Endothelial cell of hepatic sinusoid (primary cell): Measurements from ENCODE around the gene PLEKHF1.
"Not testable (repeated sequence)": the region's sequence is repeated elsewhere in the genome, so short reads cannot be mapped to it uniquely, and the experiment has no call there.

Experiments
- in situ Hi-C: cut with HindIII; loops from 2 replicates; pipeline ENCODE4 v1.10.0; 2017; ENCODE audit warnings: low sequenced_read_pairs

Gene PLEKHF1

DNA sequence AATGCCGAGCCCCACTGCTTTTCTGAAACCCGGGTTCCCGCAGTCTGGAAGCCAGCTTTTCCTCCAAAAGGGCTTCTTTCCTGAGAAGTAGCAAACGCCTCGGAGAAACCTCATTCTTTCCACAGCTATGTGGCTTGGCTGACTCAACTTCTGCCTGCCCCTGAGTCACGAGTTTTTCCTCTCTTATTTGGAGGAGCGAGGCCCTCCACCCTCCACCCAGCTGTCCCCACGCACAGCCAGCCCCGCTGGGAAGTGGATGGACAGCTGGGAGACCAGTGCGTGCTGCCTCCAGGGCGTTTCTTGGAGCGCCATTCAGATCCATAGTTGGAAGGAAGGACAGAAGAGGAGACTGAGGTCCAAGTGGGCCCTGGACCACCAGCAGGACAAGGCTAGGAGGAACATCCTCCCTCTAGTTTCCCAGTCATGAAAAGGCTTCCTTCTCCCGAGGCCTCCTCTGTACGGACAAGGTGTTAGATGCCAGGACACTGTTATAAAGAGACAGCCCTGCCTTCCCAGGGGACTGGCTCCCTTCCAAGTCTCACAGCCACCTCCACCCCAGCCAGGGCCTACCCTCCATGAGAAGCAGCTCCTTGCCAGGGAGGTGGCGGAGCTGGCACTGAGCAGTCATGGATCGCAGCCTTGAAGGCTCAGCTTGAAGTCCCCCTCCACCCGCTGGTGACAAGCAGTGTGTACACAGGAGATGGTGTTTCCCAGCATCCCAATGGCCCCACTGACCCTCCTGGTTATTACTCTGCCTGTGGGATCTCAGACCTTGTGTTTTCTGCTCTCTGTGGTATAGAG lies 2.5 kb upstream of the PLEKHF1 start:
- in situ Hi-C loops, result loop anchor here (5.0 kb wide), 1 partner anchor 56 kb away; the partner anchor contains the start of gene POP4

DNA sequence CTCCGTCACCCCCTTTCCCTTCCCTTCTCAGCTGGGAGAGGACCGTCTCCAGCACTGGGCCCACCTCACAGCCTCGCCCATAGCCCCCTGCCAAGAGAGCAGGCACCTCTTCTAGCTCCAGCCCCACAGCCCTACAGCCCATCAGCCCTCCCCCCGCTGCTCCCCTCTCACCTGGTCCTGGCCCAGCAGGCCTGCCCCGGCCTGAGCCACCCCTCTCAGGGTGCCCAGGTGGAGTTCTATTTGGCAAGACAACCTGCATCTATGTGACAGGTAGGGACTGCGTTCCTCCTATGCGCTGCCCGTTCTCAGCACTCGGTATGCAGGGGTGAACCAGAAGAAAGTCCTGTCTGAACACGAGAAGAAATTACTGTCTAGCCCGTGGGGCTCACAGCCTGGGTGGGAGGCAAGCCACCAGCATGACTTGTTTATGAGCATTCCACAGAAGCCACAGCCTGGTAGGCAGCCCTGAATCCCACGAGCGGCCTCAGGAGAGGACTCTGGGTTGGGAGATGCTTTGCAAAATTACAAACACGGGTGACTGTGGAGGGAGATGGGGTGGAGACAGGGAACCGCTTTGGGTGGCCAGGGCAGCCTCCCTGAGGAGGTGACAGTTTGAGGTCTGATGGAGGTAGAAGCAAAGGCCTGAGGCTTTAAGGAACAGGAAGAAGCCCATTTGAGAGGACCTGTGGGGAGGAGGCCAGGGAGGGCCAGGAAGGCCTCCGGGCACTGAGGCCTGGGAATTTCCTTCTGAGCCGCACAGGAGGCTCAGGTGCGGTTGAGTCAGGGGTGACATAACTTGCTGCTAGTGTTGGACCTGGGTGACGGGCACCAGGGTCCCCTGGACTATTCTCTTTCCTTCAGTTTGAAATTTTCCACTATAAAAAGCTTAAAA lies 1.2 kb upstream of the PLEKHF1 start:
- in situ Hi-C loops, result loop anchor here (5.0 kb wide), 1 partner anchor 57 kb away; the partner anchor contains the start of gene POP4

DNA sequence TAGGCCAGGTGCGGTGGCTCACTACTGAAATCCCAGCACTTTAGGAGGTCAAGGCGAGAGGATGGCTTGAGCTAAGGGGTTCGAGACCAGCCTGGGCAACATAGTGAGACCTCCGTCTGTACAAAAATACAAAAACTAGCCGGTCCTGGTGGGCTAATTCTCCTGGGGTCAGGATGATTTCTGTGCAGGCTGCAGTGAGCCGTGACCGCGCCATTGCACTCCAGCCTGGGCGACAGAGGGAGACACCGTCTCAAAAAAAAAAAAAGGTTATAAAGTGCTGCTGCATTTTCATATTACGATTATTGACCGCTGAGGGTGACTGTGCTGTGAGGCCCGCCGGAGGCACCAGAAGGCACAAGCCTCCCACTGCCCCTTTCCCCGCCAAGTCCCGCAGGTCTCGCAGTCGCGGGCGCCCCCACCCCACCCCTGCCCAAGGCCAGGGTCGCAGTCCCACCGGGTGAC lies 477 bp upstream of the PLEKHF1 start:
- in situ Hi-C loops, result loop anchor here (5.0 kb wide), 1 partner anchor 57 kb away; the partner anchor contains the start of gene POP4

DNA sequence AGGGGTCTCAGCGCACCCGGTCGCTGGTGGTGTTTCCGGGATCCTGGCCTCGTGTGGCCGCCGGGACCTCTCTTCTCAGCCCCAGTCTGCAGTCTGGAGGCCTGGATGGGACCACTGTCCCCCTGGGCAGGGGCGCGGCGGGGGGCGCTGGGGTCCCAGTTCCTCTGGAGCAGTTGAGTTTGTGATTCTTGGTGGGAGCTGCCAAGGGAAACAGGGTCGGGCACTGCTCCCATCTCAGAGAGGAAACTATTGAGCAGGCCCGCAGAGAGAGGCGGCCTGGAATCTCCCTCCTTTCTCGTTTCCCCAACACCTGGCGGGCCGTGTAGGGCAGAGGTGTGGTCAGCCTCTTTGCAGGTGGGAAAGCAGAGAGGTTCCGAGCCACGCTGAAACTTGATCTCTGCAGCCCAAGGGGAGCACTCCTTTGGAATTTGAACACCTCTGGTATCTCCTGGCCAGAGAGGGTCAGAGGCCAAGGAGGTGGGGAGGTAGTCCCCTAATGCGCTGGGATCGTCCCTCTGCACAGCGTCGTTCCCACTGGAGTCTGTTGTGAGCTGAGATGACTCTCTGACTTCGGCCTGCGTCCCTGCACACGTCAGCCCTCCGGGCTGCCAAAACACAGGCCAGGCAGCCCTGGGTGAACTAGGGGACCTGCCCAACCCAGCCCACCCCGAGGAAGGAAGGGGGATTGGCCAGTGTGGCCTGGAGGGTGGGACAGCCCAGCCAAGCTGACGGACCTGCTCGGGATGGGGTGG lies 741 bp downstream of the PLEKHF1 start:
- in situ Hi-C loops, result no loop called here

DNA sequence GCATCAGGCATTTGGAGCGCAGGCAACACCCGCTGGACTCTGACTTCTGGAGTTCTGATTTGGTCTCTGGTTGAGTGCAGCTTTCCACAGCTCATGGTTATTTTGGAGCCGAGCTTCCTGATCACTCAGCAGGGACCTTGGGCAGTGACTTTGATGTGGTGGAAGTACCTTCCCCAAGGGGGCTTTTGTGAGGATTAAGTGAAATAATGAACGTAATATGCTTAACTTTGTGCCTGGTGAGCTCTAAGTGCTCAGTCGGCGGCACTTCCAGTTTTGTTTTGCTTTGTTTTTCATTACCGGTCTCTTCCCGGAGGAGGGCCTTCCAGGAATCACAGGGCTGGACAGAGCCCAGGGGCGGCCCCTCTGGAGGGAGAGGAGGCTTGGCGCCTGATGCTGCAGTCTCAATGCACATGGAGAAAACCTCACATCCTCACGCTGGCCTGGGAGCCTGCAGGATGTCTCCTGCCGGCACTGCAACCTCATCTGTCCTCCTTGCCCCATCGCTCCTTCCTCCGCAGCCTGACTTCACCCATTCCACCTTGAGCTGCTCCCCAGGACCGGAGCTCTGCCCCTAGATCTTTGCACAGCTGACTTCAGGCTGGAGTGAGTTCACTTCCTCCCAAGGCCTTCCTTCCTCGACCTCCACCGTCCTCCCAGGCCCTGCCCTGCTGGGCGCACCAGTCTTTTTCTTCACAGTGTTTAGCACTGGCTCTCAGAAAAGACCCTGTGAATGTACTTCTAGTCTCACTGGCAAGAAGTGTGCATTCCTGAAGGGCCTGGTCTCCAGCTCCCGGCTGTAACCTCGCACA lies 1.5 kb downstream of the PLEKHF1 start:
- in situ Hi-C loops, result no loop called here

DNA sequence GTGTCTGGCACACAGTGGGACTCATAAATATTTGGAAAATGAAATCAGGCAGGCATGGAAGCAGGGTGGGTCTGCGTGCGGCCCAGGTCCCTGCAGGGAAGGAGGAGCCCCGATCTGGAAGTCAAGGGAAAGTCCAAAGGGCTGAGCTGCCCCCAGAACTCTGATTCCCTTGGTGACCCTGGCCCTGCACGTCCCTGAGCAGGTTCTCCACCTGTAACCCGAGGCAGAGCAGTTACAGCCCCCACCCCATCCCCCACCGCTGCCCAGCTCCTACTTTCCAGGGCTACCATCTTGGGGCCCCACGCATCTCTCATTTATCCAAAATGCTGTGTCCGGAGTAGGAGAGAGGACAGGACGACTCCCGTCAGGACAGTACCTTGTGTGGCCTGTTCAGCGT lies 2.1 kb downstream of the PLEKHF1 start:
- in situ Hi-C loops, result no loop called here

DNA sequence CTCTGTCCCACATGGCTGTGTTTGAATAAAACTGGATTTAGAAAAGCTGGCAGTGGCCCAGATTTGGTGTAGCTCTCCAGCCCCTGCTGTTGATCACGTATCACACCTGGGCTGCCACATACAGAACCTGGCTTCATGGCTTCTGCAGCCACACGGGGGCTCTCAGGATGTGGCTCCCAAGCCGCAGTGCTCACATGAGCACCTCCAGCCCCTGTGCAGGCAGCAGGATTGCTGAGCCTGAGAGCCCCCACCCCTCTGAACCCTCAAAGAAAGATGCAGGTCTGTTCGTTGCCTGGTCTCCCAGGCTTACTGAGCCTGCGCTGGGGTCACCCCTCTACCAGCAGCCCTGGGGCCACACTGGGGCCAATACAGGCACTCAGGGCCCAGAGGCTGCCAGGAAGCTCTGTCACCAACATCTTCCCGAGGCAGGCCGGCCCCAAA lies 2.7 kb downstream of the PLEKHF1 start:
- in situ Hi-C loops, result no loop called here

DNA sequence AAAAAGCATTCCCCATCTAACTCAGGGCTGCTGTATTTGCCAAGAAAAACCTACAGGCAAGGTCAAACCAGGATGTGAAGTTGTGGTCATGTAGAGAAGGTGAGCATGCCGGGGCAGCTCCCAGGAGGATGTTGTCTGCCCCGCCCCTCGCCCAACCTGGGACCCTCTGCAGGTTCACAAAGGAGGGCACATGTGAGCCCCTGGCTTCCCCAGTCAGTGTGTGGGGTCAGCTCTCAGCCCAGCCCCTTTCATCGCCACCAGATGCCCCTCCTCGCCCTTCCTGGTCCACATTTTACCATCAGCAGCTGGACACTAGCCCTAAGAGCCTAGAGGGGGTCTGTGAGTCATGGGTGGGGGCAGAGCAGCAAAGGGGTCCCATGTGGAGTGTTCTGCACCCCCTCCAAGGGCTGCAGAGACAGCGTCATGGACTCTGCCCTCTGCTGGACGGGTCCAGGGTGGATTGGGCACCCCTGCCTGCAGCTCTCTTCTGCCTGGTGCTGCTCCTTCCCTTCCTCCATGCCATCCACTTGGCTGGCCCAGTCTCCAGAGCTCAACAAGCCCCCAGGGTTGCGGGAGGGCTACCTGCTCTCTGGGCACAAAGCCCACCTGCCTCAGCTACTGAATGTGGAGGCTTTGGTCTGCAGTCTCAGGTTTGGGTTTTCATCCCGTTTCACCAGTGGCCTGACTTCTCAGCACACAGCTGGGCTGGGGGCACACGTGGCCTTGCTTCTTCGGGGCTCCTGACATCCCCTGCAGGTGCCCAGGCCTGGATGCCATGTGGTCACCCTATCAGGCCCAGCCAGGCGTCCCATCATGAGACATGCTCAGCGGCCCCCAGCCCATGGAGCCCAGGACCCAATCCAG lies 3.7 kb downstream of the PLEKHF1 start:
- in situ Hi-C loops, result no loop called here

DNA sequence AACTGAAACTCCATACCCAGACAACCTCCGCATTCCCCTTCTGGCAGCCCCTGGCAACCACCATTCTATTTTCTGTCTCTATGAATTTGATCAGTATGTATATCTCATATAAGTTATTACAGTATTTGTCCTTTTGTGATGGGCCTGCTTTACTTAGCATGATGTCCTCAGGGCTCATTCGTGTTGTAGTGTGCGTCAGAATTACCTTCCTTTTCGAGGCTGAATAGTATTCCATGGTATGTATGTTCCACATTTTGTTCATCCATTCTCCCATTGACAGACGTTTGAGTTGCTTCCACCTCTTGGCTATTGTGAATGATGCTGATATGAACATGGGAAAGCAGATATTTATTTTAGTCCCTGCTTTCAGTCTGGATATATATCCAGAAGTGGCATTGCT lies 5.0 kb downstream of the PLEKHF1 start:
- in situ Hi-C loops, result no loop called here

DNA sequence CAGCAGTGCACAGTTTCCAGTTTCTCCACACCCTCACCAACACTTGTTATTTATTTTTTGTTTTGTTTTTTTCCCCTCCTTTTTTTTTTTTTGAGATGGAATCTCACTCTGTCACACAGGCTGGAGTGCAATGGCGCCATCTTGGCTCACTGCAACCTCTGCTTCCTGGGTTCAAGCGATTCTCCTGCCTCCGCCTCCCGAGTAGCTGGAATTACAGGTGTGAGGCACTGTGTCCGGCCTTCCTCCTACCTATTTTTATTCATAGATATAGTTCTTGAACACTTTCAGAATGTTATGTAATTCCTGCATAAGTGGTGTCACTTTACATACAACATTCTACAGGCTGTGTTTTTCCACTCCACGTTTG lies 5.7 kb downstream of the PLEKHF1 start:
- in situ Hi-C loops, result not testable (repeated sequence)

DNA sequence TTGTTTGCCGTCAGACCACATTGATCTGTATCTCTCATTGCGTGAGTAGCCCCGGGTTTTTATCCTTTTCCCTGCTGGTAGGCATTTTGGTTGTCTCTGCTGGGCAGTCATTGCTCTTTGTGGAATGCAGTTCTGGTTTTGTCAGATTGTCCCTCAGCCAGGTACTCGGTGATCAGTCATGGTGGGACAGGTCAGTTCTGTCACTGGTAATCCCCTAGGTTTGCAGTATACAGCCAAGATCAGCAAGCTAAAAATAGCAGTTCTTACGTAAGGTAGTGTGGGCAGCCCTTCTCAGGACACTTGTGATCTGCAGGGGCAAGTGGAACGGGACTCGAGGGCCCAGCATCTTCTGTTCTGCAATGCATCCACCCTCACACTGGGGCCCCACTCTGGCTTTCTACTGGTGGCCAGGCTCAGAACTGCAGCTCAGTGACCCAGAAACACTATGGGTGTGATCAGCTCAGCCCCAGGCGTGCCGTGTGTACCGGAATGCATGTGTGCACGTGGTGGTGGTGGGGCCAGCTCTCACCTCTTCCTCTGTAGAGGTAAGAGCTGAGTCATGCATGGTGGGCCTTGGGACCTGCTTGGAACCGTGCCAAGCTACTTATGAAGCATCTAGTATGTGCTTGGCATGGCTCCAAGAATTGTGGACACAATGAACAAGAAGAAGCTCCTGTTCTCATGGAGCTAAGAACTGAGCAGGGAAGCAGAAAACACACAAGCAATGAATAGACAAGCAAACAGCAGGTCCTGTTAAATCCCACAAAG lies 6.3 kb downstream of the PLEKHF1 start:
- in situ Hi-C loops, result no loop called here

DNA sequence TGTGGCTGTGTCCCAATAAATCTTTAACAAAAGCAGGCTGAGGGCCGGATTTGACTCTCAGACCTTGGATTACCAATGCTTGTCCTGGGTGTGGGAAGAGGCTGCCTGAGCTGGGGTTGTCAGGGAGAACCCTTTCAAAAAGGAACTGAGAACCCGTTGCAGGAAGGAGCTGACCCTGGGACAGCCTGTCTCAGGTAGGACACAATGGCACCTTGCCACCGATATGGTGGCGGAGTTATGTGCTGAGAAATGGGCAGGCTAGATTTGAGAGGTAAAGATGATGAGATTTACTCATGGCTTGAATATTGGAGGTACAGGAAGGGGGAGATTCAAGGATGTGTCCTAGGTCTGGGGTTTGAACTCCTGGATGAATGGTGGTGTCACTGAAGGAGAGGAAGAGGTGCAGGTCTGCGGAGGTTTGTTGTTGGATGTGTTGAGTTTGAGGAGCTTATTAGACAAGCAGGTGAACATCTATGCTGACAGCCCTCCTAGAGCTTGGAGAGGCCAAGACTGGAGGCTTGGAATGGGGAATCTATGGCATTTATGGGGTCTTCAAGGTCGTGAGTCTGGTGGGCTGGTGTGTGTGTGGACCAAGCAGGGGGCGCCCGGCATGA lies 7.2 kb downstream of the PLEKHF1 start:
- in situ Hi-C loops, result no loop called here

DNA sequence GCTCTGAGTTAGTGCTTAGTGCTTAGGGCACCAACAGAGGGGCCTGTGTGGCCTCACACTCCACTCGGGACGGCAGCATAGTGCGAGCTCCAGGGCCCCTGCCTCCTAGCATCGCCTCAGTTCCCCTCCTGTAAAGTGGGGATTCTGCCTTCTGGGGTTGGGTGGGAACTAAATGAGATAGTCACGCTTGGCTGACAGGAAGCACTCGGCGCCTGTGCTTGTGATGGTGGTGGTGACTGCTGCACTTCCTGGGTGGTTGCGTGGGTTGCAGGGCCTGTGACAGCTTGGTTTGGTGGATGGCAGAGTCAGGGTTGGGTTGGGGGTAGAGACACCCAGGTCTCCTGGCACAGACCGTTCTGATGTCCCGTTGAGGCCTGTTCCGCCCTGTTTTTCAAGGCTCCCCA lies 7.7 kb downstream of the PLEKHF1 start:
- in situ Hi-C loops, result no loop called here

DNA sequence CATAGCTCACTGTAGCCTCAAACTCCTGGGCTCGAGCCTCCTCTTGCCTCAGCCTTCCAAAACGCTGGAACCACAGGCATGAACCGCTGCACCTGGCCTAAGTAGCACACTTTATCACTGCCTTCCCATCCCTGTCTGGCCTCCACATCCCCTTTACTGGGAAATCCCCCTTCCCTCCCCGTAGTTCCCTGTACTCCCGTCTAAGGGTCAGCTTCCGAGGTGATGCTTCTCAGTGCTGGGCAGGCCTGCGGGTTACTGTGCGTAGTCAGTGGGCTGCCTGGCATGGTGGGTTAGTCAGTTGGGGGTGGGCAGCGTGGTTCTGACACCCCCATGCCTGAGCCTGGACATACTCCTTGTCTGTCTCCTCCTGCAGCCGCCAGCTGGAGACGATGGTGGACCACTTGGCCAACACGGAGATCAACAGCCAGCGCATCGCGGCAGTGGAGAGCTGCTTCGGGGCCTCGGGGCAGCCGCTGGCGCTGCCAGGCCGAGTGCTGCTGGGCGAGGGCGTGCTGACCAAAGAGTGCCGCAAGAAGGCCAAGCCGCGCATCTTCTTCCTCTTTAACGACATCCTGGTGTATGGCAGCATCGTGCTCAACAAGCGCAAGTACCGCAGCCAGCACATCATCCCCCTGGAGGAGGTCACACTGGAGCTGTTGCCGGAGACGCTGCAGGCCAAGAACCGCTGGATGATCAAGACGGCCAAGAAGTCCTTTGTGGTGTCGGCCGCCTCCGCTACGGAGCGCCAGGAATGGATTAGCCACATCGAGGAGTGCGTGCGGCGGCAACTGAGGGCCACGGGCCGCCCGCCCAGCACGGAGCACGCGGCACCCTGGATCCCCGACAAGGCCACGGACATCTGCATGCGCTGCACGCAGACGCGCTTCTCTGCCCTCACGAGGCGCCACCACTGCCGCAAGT lies 8.4 kb downstream of the PLEKHF1 start:
- in situ Hi-C loops, result no loop called here

DNA sequence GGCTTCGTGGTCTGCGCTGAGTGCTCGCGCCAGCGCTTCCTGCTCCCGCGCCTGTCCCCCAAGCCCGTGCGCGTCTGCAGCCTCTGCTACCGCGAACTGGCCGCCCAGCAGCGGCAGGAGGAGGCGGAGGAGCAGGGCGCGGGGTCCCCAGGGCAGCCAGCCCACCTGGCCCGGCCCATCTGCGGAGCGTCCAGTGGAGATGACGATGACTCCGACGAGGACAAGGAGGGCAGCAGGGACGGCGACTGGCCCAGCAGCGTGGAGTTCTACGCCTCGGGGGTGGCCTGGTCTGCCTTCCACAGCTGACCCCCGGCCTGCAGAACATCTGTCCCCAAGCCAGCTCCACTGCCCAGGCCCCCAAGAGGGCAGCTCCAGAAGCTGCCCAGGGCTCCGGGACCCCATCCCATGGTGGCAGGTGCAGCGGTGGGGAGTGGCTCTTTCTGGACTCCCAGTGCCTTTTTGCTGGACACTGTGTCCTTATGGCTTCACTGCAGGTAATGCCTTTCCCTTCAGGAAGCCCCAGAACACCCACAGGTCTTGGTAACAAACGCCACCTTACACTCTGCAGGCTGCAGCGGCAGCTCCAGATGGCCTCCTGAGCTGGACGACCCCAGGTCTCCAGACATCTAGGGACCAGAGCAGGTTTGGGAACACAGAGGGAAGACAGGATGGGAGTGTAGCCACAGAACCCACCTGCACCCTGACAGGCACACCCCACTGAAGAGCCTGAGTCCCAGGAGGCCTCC lies 9.3 kb downstream of the PLEKHF1 start:
- in situ Hi-C loops, result no loop called here

DNA sequence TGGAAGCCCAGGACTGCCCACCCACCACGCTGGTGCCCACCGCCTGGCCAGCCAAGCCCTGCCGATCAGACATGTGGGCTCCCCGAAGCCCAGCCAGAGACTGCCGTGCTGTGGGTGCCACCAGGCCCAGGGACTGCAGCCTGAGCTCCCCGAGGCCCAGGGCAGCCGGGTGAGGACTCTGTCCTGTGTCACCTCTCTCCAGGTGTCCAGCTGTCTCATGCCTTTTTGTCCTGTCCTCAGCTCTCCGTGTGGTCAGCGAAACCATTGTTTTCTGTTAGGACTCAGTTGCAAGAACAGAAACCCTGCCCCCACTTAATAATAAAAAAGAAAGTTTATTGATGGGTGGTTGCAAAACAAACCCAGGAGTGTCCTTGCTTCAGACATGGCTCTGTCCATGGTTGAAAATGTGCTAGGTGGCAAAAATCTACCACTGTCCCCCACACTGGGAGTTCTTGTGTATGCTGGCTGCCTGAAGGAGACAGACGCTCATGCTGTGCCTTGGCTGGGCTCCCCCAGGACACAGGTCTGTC lies 9.9 kb downstream of the PLEKHF1 start:
- in situ Hi-C loops, result no loop called here
